Keratinocyte (primary cell): ENCODE results near the gene ADAMTSL4. TPM values are rescaled to one million over a fixed set of nuclear protein-coding genes. Genes with fewer than 3 reads are reported as not detected.
A peak's percentile ranks its signal among the peaks of the same experiment; 100 is the strongest.

Source experiments
- DNase-seq: peaks from one replicate; pipeline ENCODE4 v3.0.0-alpha.2; 2011; ENCODE audit warnings: low read depth, missing footprints, low spot score
- FAIRE-seq: peaks from 2 replicates; lab custom pipeline; 2011; peaks lifted over from hg19 to GRCh38; lab: Jason Lieb, UNC
- H2AFZ ChIP-seq: 2 replicates; pipeline ENCODE4 v1.6.0; 2012; ENCODE audit warnings: low read length, control low read depth, inconsistent platforms; ENCODE audit not compliant: control insufficient read depth
- H3K27ac ChIP-seq: 2 replicates; pipeline ENCODE4 v1.5.1; 2011; ENCODE audit warnings: low read length; ENCODE audit not compliant: control insufficient read depth, insufficient read depth
- H3K27me3 ChIP-seq: 3 replicates; pipeline ENCODE4 v1.6.0; 2011; ENCODE audit warnings: low read length; ENCODE audit not compliant: control insufficient read depth, insufficient read depth; ENCODE audit errors: extremely low read depth
- H3K36me3 ChIP-seq, 2 experiments: 2 replicates in 1 of 2; 3 replicates in 1 of 2; pipeline ENCODE4 v1.5.1; 2011; ENCODE audit warnings: low read length in 2 of 2, mild to moderate bottlenecking in 1 of 2; ENCODE audit not compliant: control insufficient read depth in 2 of 2, insufficient read depth in 2 of 2; ENCODE audit errors: extremely low read depth in 1 of 2
- H3K4me1 ChIP-seq: 3 replicates; pipeline ENCODE4 v1.5.1; 2011; ENCODE audit warnings: low read length; ENCODE audit not compliant: control insufficient read depth, insufficient read depth; ENCODE audit errors: extremely low read depth
- H3K4me2 ChIP-seq: 3 replicates; pipeline ENCODE4 v1.6.0; 2011; ENCODE audit warnings: low read depth, low read length; ENCODE audit not compliant: control insufficient read depth, insufficient read depth; ENCODE audit errors: extremely low read depth
- H3K4me3 ChIP-seq, 3 experiments: fragments of 200-600 bp in 1 of 3; sonication (generic) in 1 of 3; 2 replicates in 2 of 3; 3 replicates in 1 of 3; pipeline ENCODE4 v1.5.1; 2011 to 2016; ENCODE audit warnings: low read length in 3 of 3, mild to moderate bottlenecking in 3 of 3, control low read depth in 2 of 3, inconsistent platforms in 1 of 3, low read depth in 1 of 3, mixed read lengths in 1 of 3, mixed run types in 1 of 3, moderate library complexity in 1 of 3; ENCODE audit not compliant: control insufficient read depth in 2 of 3, insufficient read depth in 2 of 3; ENCODE audit errors: extremely low read depth in 1 of 3
- H3K79me2 ChIP-seq: 2 replicates; pipeline ENCODE4 v1.6.0; 2012; ENCODE audit warnings: low read length; ENCODE audit not compliant: control insufficient read depth, insufficient read depth
- H3K9ac ChIP-seq: 3 replicates; pipeline ENCODE4 v1.6.0; 2011; ENCODE audit warnings: low read length; ENCODE audit not compliant: control insufficient read depth, insufficient read depth; ENCODE audit errors: extremely low read depth
- H3K9me1 ChIP-seq: 3 replicates; pipeline ENCODE4 v1.6.0; 2011; ENCODE audit warnings: low read length; ENCODE audit not compliant: control insufficient read depth, insufficient read depth; ENCODE audit errors: extremely low read depth
- H3K9me3 ChIP-seq: 2 replicates; pipeline ENCODE4 v1.5.1; 2012; ENCODE audit warnings: low read depth, low read length; ENCODE audit not compliant: control insufficient read depth
- H4K20me1 ChIP-seq: 3 replicates; pipeline ENCODE4 v1.6.0; 2011; ENCODE audit warnings: low read length; ENCODE audit not compliant: control insufficient read depth, insufficient read depth; ENCODE audit errors: extremely low read depth
- EZH2 ChIP-seq: IDR thresholded peaks from one replicate; pipeline ENCODE4 v1.6.1; 2012; ENCODE audit warnings: inconsistent platforms, mild to moderate bottlenecking, low read length, moderate library complexity
- dilution Hi-C: fragments of 300-500 bp; cut with MboI; formaldehyde crosslinking; loops from one replicate; pipeline ENCODE4 v1.7.0; 2020; ENCODE audit warnings: low sequenced_read_pairs; ENCODE audit not compliant: extremely low pct_ligation_motif_present
- polyA plus RNA-seq, 5 experiments: library from polyadenylated mRNA; depleted of rRNA in 3 of 5; stranded (reverse) in 3 of 5; stranded (forward) in 1 of 5; unstranded in 1 of 5; fragments of >200 nt; gene quantifications; 1 replicate in 1 of 5; 2 replicates in 3 of 5; 3 replicates in 1 of 5; pipeline versions ENCODE4 v1.2.1 to v1.2.3, GENCODE V29; 2011 to 2012; ENCODE audit warnings: missing spikeins in 2 of 5, low read depth in 1 of 5, low replicate concordance in 1 of 5
- TF ChIP-seq, protein P1 (sequence below), 3 experiments: IDR thresholded peaks in 1 of 3; conservative IDR thresholded peaks in 1 of 3; optimal IDR thresholded peaks in 1 of 3; 2 replicates in 2 of 3; 3 replicates in 1 of 3; pipeline versions ENCODE3 to v1.5.1; 2011; ENCODE audit warnings: low read length in 3 of 3, mild to moderate bottlenecking in 3 of 3, moderate library complexity in 2 of 3, control low read depth in 1 of 3, inconsistent platforms in 1 of 3; ENCODE audit not compliant: insufficient read depth in 2 of 3; ENCODE audit errors: extremely low read depth in 1 of 3

ADAMTSL4 gene
- polyA plus RNA-seq, 1 donor (not counting 4 experiments of a cell fraction or from before 2014, with no cell fraction given): 7.0 TPM

DNA sequence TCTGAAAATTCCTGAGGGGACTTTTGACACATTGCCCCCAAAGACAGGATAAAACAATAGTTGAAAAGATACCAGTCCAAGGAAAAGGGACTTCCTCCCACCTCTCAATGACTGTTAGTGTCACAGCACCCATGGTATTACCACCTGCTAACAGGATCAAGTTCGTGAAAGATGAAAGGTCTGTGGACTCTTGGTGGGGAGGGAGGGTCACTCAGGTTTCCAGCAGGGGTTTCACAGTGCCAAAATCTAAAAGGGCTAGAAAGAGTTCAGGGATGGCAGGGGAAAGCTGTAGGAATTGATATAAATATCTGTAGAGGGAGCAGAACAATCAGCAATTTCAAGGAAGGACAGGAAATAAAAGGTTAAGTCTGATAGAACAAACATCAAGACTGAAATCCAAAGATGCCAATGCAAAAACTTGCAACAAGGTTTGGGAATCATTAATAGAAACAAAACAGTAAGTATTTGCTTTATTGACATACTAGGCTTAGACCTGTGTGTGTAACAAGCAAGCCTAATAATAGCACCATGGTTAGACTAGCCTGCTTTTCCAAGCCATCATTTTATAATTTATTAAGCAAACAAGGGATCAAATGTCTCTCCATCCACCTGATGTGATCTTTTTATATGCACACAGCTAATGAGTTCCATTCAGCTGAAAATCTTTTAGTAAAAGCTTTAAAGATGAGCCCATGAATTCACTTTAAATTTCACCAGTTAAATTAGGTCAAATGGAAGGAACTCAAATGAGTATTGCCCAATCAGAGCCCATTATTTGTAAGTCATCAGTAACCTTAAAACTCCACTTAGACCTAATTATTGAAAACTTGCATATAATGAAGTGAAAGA lies 26.5 kb downstream of the ADAMTSL4 start:
- dilution Hi-C loops: no loop called here

DNA sequence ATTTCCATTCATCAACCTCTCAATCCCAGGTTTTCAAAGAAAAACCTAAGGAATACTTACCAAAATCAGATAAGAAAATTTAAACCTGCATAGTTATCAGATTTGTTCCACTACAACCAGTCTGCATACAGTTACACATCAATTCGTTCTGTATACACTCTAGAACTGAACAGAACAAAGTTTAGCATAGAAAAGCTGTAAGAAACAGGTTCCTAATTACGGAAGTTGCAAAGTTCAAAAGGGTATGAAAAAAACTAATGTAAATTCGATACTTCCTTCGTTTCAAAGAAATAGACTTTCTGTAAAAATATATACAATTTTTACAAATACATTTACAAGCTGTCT lies 27.1 kb downstream of the ADAMTSL4 start:
- H2AFZ ChIP-seq: no peak overlapping the region
- H3K4me1 ChIP-seq: peaks cover 39% of the 10 kb centered on the region
- peak overlapping the region; percentile 90 to 98 (median 97) for H3K4me3 ChIP-seq
- peak overlapping the region; percentile 99 for H3K9ac ChIP-seq
- H3K79me2 ChIP-seq: peaks cover 67% of the 10 kb centered on the region
- no peak for FAIRE-seq
- TF ChIP-seq, protein P1, sequence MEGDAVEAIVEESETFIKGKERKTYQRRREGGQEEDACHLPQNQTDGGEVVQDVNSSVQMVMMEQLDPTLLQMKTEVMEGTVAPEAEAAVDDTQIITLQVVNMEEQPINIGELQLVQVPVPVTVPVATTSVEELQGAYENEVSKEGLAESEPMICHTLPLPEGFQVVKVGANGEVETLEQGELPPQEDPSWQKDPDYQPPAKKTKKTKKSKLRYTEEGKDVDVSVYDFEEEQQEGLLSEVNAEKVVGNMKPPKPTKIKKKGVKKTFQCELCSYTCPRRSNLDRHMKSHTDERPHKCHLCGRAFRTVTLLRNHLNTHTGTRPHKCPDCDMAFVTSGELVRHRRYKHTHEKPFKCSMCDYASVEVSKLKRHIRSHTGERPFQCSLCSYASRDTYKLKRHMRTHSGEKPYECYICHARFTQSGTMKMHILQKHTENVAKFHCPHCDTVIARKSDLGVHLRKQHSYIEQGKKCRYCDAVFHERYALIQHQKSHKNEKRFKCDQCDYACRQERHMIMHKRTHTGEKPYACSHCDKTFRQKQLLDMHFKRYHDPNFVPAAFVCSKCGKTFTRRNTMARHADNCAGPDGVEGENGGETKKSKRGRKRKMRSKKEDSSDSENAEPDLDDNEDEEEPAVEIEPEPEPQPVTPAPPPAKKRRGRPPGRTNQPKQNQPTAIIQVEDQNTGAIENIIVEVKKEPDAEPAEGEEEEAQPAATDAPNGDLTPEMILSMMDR (optimal IDR thresholded peaks at IDR 0.05 in 1 of 3, IDR thresholded peaks at IDR 0.05 in 1 of 3, conservative IDR thresholded peaks at IDR 0.05 in 1 of 3; ENCODE audit: extremely low read depth in 1 of 3, insufficient read depth in 2 of 3, low read length in 3 of 3): no peak
- no peak for TF ChIP-seq EZH2
- H3K36me3 ChIP-seq: peaks cover 24 to 59% of the 10 kb centered on the region in 2 experiments
- no peak for DNase-seq
- peaks cover 56% of the 10 kb centered on the region for H4K20me1 ChIP-seq
- dilution Hi-C loops: no loop called here
- peak overlapping the region; percentile 98 for H3K27ac ChIP-seq
- H3K27me3 ChIP-seq: no peaks in the 10 kb centered on the region
- H3K9me3 ChIP-seq: no peaks in the 10 kb centered on the region
- peak overlapping the region; percentile 99 for H3K4me2 ChIP-seq
- no peaks in the 10 kb centered on the region for H3K9me1 ChIP-seq

More for the DNA sequence above, 26.5 kb downstream of the ADAMTSL4 start:
- TF ChIP-seq, protein P1 (optimal IDR thresholded peaks at IDR 0.05 in 1 of 3, IDR thresholded peaks at IDR 0.05 in 1 of 3, conservative IDR thresholded peaks at IDR 0.05 in 1 of 3; ENCODE audit: extremely low read depth in 1 of 3, insufficient read depth in 2 of 3, low read length in 3 of 3): no peak
- no peak for TF ChIP-seq EZH2
- Histone ChIP-seq H3K4me1 (peaks cover 44% of the 10 kb centered on the region), H3K9ac (peak overlapping the region; percentile 99), H3K79me2 (peaks cover 67% of the 10 kb centered on the region), H3K4me3 (peak overlapping the region; percentile 90 to 98 (median 97)), H3K4me2 (peak overlapping the region; percentile 99), H3K9me3 (no peaks in the 10 kb centered on the region), H3K9me1 (no peaks in the 10 kb centered on the region), H3K27me3 (no peaks in the 10 kb centered on the region), H3K36me3 (peaks cover 24 to 59% of the 10 kb centered on the region in 2 experiments), H3K27ac (peak overlapping the region; percentile 98), H2AFZ (no peak overlapping the region), H4K20me1 (peaks cover 59% of the 10 kb centered on the region)
- DNase-seq: no peak
- FAIRE-seq: no peak
